WTC11 (cell line): ENCODE data around the gene TTC17. TPM values are rescaled to one million over a fixed set of nuclear protein-coding genes. Genes with fewer than 3 reads are reported as not detected.
"Not testable (repeated sequence)": the region's sequence is repeated elsewhere in the genome, so short reads cannot be mapped to it uniquely, and the experiment has no call there.

Source experiments
- ATAC-seq: fragments of 200-7000 bp; cut with Tn5 transposase; 2 replicates; pipeline ENCODE4 v1.10.0; 2021; ENCODE audit warnings: mild to moderate bottlenecking, moderate library complexity
- CTCF ChIA-PET: fragments of 300-600 bp; sonication (Branson Sonifier 250); formaldehyde crosslinking; loops from one replicate; lab custom pipeline; 2021; ENCODE audit warnings: antibody characterized with exemption; lab: Charles Lee
- POLR2A ChIA-PET: fragments of 350-600 bp; sonication (Branson Sonifier 250); formaldehyde crosslinking; loops from one replicate; lab custom pipeline; 2021; ENCODE audit warnings: antibody characterized with exemption; lab: Charles Lee
- DNase-seq: peaks from one replicate; pipeline ENCODE4 v3.0.0; 2021; ENCODE audit warnings: low spot score
- H3K27ac Mint-ChIP-seq: 2 replicates; pipeline ENCODE4 v1.8.0; 2021; ENCODE audit warnings: mixed read lengths
- H3K27me3 Mint-ChIP-seq: 2 replicates; pipeline ENCODE4 v1.8.0; 2021; ENCODE audit warnings: low read depth, mild to moderate bottlenecking, moderate library complexity, mixed read lengths
- H3K36me3 Mint-ChIP-seq: 2 replicates; pipeline ENCODE4 v1.8.0; 2021; ENCODE audit warnings: mixed read lengths
- H3K4me1 Mint-ChIP-seq: 2 replicates; pipeline ENCODE4 v1.8.0; 2022; ENCODE audit warnings: mixed read lengths
- H3K4me3 Mint-ChIP-seq: 2 replicates; pipeline ENCODE4 v1.8.0; 2021; ENCODE audit warnings: mild to moderate bottlenecking, moderate library complexity, mixed read lengths
- H3K9me3 Mint-ChIP-seq: 2 replicates; pipeline ENCODE4 v1.8.0; 2021; ENCODE audit warnings: mixed read lengths
- AR ChIP-seq: fragments of 250-450 bp; sonication (Bioruptor Pico); IDR thresholded peaks from 2 replicates; pipeline ENCODE4 v1.9.0; 2021; ENCODE audit warnings: mild to moderate bottlenecking
- ESRRA ChIP-seq: sonication (generic); formaldehyde crosslinking; IDR thresholded peaks from 2 replicates; pipeline ENCODE4 v1.8.1; 2022; ENCODE audit warnings: mild to moderate bottlenecking, missing genetic modification reagents, borderline replicate concordance
- FOXP4 ChIP-seq: sonication (generic); formaldehyde crosslinking; IDR thresholded peaks from 2 replicates; pipeline ENCODE4 v1.8.0; 2022; ENCODE audit warnings: mild to moderate bottlenecking, missing genetic modification reagents
- IRF1 ChIP-seq: sonication (generic); formaldehyde crosslinking; IDR thresholded peaks from 2 replicates; pipeline ENCODE4 v1.8.0; 2023; ENCODE audit warnings: missing genetic modification reagents
- MLX ChIP-seq: sonication (generic); formaldehyde crosslinking; IDR thresholded peaks from 2 replicates; pipeline ENCODE4 v1.8.1; 2023; ENCODE audit warnings: mild to moderate bottlenecking, missing genetic modification reagents, moderate library complexity
- NFYB ChIP-seq: sonication (generic); formaldehyde crosslinking; conservative IDR thresholded peaks from 2 replicates; pipeline ENCODE4 v1.8.0; 2022; ENCODE audit warnings: low read depth, missing genetic modification reagents
- NR2C2 ChIP-seq: sonication (generic); formaldehyde crosslinking; IDR thresholded peaks from 2 replicates; pipeline ENCODE4 v1.8.0; 2022; ENCODE audit warnings: mild to moderate bottlenecking, missing genetic modification reagents
- PRDM15 ChIP-seq: sonication (generic); formaldehyde crosslinking; IDR thresholded peaks from 2 replicates; pipeline ENCODE4 v1.8.0; 2022; ENCODE audit warnings: missing genetic modification reagents
- TP53 ChIP-seq: sonication (generic); formaldehyde crosslinking; IDR thresholded peaks from 2 replicates; pipeline ENCODE4 v1.8.1; 2023; ENCODE audit warnings: mild to moderate bottlenecking, missing genetic modification reagents
- ZBTB21 ChIP-seq: sonication (generic); formaldehyde crosslinking; IDR thresholded peaks from 2 replicates; pipeline ENCODE4 v1.8.1; 2023; ENCODE audit warnings: mild to moderate bottlenecking, missing genetic modification reagents, borderline replicate concordance
- ZNF138 ChIP-seq: sonication (generic); formaldehyde crosslinking; conservative IDR thresholded peaks from 2 replicates; pipeline ENCODE4 v1.8.1; 2022; ENCODE audit warnings: mild to moderate bottlenecking, moderate library complexity, missing genetic modification reagents
- ZNF317 ChIP-seq: sonication (generic); formaldehyde crosslinking; IDR thresholded peaks from 2 replicates; pipeline ENCODE4 v1.8.1; 2023; ENCODE audit warnings: low read depth, mild to moderate bottlenecking, moderate library complexity, missing genetic modification reagents, borderline replicate concordance
- ZNF423 ChIP-seq: fragments of 250-450 bp; sonication (Bioruptor Pico); IDR thresholded peaks from 2 replicates; pipeline ENCODE4 v2.1.2; 2022; ENCODE audit warnings: mild to moderate bottlenecking, moderate library complexity
- ZNF512 ChIP-seq: sonication (generic); formaldehyde crosslinking; IDR thresholded peaks from 2 replicates; pipeline ENCODE4 v1.8.1; 2022; ENCODE audit warnings: missing genetic modification reagents, borderline replicate concordance
- ZNF671 ChIP-seq: fragments of 250-450 bp; sonication (Bioruptor Pico); IDR thresholded peaks from 2 replicates; pipeline ENCODE4 v1.8.0; 2021; ENCODE audit warnings: mild to moderate bottlenecking
- total RNA-seq: library from RNA; stranded (reverse); gene quantifications from 3 replicates; pipeline ENCODE4 v1.2.3, GENCODE V29; 2021

The TTC17 gene
- total RNA-seq, 1 experiment from 2014 or later = 69.0 TPM

GRCh38 chr11:43462359-43462758 lies 103.6 kb downstream of the TTC17 start:
- H3K27ac Mint-ChIP-seq = no peak overlapping the region
- TF ChIP-seq MLX (CRISPR knock-in tag) (no peak), NFYB (CRISPR knock-in tag) (no peak), ZNF423 (CRISPR knock-in tag) (no peak), ZBTB21 (no peak), ZNF671 (CRISPR knock-in tag) (no peak), TP53 (CRISPR knock-in tag) (no peak), PRDM15 (CRISPR knock-in tag) (no peak), NR2C2 (CRISPR knock-in tag) (no peak), AR (CRISPR knock-in tag) (no peak), FOXP4 (CRISPR knock-in tag) (no peak)
- H3K36me3 Mint-ChIP-seq = peaks cover 86% of the 10 kb centered on the region
- no peak overlapping the region for H3K4me3 Mint-ChIP-seq
- ATAC-seq = no peak
- ChIA-PET CTCF (no interaction called here), POLR2A (no interaction called here)
- no peak for DNase-seq
- H3K27me3 Mint-ChIP-seq = no peaks in the 10 kb centered on the region
- peaks cover 44% of the 10 kb centered on the region for H3K9me3 Mint-ChIP-seq
- H3K4me1 Mint-ChIP-seq = no peaks in the 10 kb centered on the region

GRCh38 chr11:43467958-43468357 lies 109.2 kb downstream of the TTC17 start:
- TF ChIP-seq IRF1 (CRISPR knock-in tag) (no peak), ZNF138 (CRISPR knock-in tag) (no peak), ESRRA (CRISPR knock-in tag) (no peak), ZNF317 (CRISPR knock-in tag) (peak; percentile 91), ZNF512 (no peak)
- peaks cover 62% of the 10 kb centered on the region for H3K9me3 Mint-ChIP-seq
- ChIA-PET POLR2A (no interaction called here), CTCF (no interaction called here)
- no peak overlapping the region for H3K27ac Mint-ChIP-seq
- H3K4me3 Mint-ChIP-seq = no peak overlapping the region
- H3K27me3 Mint-ChIP-seq = no peaks in the 10 kb centered on the region
- H3K4me1 Mint-ChIP-seq = no peaks in the 10 kb centered on the region
- no peak for DNase-seq
- peaks cover 82% of the 10 kb centered on the region for H3K36me3 Mint-ChIP-seq
- no peak for ATAC-seq

- peaks cover 59% of the 10 kb centered on the region for H3K9me3 Mint-ChIP-seq
- H3K4me1 Mint-ChIP-seq, H3K27ac Mint-ChIP-seq, CTCF ChIA-PET, POLR2A ChIA-PET, ATAC-seq, H3K27me3 Mint-ChIP-seq, DNase-seq, H3K4me3 Mint-ChIP-seq: not testable (repeated sequence)
- H3K36me3 Mint-ChIP-seq = peaks cover 71% of the 10 kb centered on the region
These were observed 118.8 kb downstream of the TTC17 start for GRCh38 chr11:43477491-43477890.
